HepG2 (cell line): ENCODE measurements around the gene TOP2B. TPM values are rescaled to one million over a fixed set of nuclear protein-coding genes. Genes with fewer than 3 reads are reported as not detected.

ENCODE experiments used
- CCDC6 ChIP-seq: sonication (generic); formaldehyde crosslinking; IDR thresholded peaks from 2 replicates; pipeline ENCODE4 v1.8.1; 2022; ENCODE audit warnings: mild to moderate bottlenecking, missing genetic modification reagents, moderate library complexity
- CEBPB ChIP-seq: IDR thresholded peaks from 2 replicates; pipeline ENCODE4 v1.6.1; 2011; ENCODE audit warnings: low read depth, low read length, improper control_type of control experiment, borderline replicate concordance
- FOXA1 ChIP-seq, 2 experiments: fragments of 450-650 bp in 1 of 2; sonication (generic) in 1 of 2; formaldehyde crosslinking in 1 of 2; IDR thresholded peaks; 2 replicates each; pipeline versions ENCODE4 v1.4.0 to v1.6.1; 2016 to 2020; ENCODE audit warnings: missing genetic modification reagents in 1 of 2
- GZF1 ChIP-seq: sonication (generic); formaldehyde crosslinking; IDR thresholded peaks from 2 replicates; pipeline ENCODE4 v1.5.1; 2020; ENCODE audit warnings: mild to moderate bottlenecking, missing genetic modification reagents
- HMGXB4 ChIP-seq, 2 experiments: sonication (generic) in 1 of 2; formaldehyde crosslinking in 1 of 2; IDR thresholded peaks; 2 replicates each; pipeline versions ENCODE4 v1.4.0 to v1.6.1; 2018 to 2020; ENCODE audit warnings: missing genetic modification reagents in 2 of 2, borderline replicate concordance in 1 of 2, low read depth in 1 of 2, mild to moderate bottlenecking in 1 of 2, missing biosample characterization in 1 of 2
- HNRNPH1 ChIP-seq: fragments of 200-400 bp; formaldehyde crosslinking; optimal IDR thresholded peaks from 2 replicates; pipeline ENCODE3; 2017; ENCODE audit warnings: mild to moderate bottlenecking, low read depth, low read length
- KLF16 ChIP-seq, 2 experiments: sonication (generic) in 1 of 2; formaldehyde crosslinking in 1 of 2; IDR thresholded peaks; 2 replicates each; pipeline versions ENCODE4 v1.6.1 to v1.8.0; 2016 to 2023; ENCODE audit warnings: missing genetic modification reagents in 2 of 2, missing compliant biosample characterization in 1 of 2
- MAFF ChIP-seq: IDR thresholded peaks from 2 replicates; pipeline ENCODE4 v1.6.1; 2011; ENCODE audit warnings: low read depth, low read length, improper control_type of control experiment
- RBM22 ChIP-seq: fragments of 200-400 bp; formaldehyde crosslinking; optimal IDR thresholded peaks from 2 replicates; pipeline ENCODE3; 2017; ENCODE audit warnings: mild to moderate bottlenecking, low read length, moderate library complexity
- REL ChIP-seq: sonication (generic); formaldehyde crosslinking; conservative IDR thresholded peaks from 2 replicates; pipeline ENCODE4 v1.8.0; 2022; ENCODE audit warnings: mild to moderate bottlenecking, missing genetic modification reagents, moderate library complexity
- SATB2 ChIP-seq: sonication (generic); formaldehyde crosslinking; IDR thresholded peaks from 2 replicates; pipeline ENCODE4 v1.5.0; 2020; ENCODE audit warnings: missing genetic modification reagents
- SP5 ChIP-seq: IDR thresholded peaks from 2 replicates; pipeline ENCODE4 v1.6.1; 2016; ENCODE audit warnings: low read depth, borderline replicate concordance
- ZFP90 ChIP-seq: sonication (generic); formaldehyde crosslinking; IDR thresholded peaks from 2 replicates; pipeline ENCODE4 v1.8.0; 2022; ENCODE audit warnings: missing genetic modification reagents, mild to moderate bottlenecking, inconsistent platforms, borderline replicate concordance
- ZNF326 ChIP-seq: sonication (generic); formaldehyde crosslinking; IDR thresholded peaks from 2 replicates; pipeline ENCODE4 v1.4.0; 2020; ENCODE audit warnings: missing genetic modification reagents, borderline replicate concordance
- ZNF543 ChIP-seq: sonication (generic); formaldehyde crosslinking; IDR thresholded peaks from 2 replicates; pipeline ENCODE4 v1.4.0; 2020; ENCODE audit warnings: mild to moderate bottlenecking, missing genetic modification reagents
- ZNF563 ChIP-seq: sonication (generic); formaldehyde crosslinking; IDR thresholded peaks from 2 replicates; pipeline ENCODE4 v1.8.0; 2022; ENCODE audit warnings: mild to moderate bottlenecking, moderate library complexity, missing genetic modification reagents
- ZNF713 ChIP-seq: sonication (generic); formaldehyde crosslinking; IDR thresholded peaks from 2 replicates; pipeline ENCODE4 v1.4.0; 2020; ENCODE audit warnings: mild to moderate bottlenecking, missing genetic modification reagents
- ZNF782 ChIP-seq: sonication (generic); formaldehyde crosslinking; IDR thresholded peaks from 2 replicates; pipeline ENCODE4 v1.4.0; 2020; ENCODE audit warnings: missing genetic modification reagents, mild to moderate bottlenecking, borderline replicate concordance
- ZSCAN12 ChIP-seq: sonication (generic); formaldehyde crosslinking; IDR thresholded peaks from 2 replicates; pipeline ENCODE4 v1.9.0; 2021; ENCODE audit warnings: mild to moderate bottlenecking, missing genetic modification reagents
- ZXDC ChIP-seq: sonication (generic); formaldehyde crosslinking; IDR thresholded peaks from 2 replicates; pipeline ENCODE4 v1.5.0; 2020; ENCODE audit warnings: mild to moderate bottlenecking, missing genetic modification reagents
- polyA plus RNA-seq, 8 experiments: library from polyadenylated mRNA; depleted of rRNA in 3 of 8; stranded (reverse) in 7 of 8; unstranded in 1 of 8; fragments of >200 nt; fragmentation: Illumina TruSeq in 4 of 8; extraction: Trizol in 4 of 8; gene quantifications; 2 replicates each; pipeline versions ENCODE4 v1.2.1 to v1.2.3, GENCODE V29; 2011 to 2016; ENCODE audit warnings: low read depth in 4 of 8, missing spikeins in 1 of 8, mixed read lengths in 1 of 8; ENCODE audit not compliant: insufficient read depth in 1 of 8
- total RNA-seq, 5 experiments: library from RNA; depleted of rRNA; stranded (reverse); fragments of >200 nt; fragmentation: Illumina TruSeq; extraction: Trizol; gene quantifications; 2 replicates each; pipeline ENCODE4 v1.2.3, GENCODE V29; 2016; ENCODE audit warnings: low read depth in 1 of 5
- TF ChIP-seq, protein P1 (sequence below): sonication (generic); formaldehyde crosslinking; IDR thresholded peaks from 2 replicates; pipeline ENCODE4 v1.9.0; 2021; ENCODE audit warnings: missing genetic modification reagents, borderline replicate concordance
- TF ChIP-seq, protein P2 (sequence below): IDR thresholded peaks from 2 replicates; pipeline ENCODE4 v1.6.1; 2016; ENCODE audit warnings: mild to moderate bottlenecking, missing biosample characterization, missing genetic modification reagents

TOP2B gene
- total and polyA plus RNA-seq, 2 of the 13 experiments (the other 11 are each of a cell fraction or from before 2014, with no cell fraction given) = 27.6 to 88.1 TPM

- TF ChIP-seq ZSCAN12 (CRISPR knock-in tag) (no peak), HMGXB4 (CRISPR knock-in tag; IDR thresholded peaks at IDR 0.05; ENCODE audit: borderline replicate concordance in 1 of 2, low read depth in 1 of 2) (0 out of 4 replicates have a peak, but pooled peaks have one; percentile 62 to 70), ZNF326 (CRISPR knock-in tag) (no peak), ZNF713 (no peak), REL (CRISPR knock-in tag) (no peak), FOXA1 (IDR thresholded peaks at IDR 0.05) (no peak), FOXA1 (CRISPR knock-in tag; IDR thresholded peaks at IDR 0.05) (peak; percentile 9; the same call in 1 of the 2 replicates), CCDC6 (CRISPR knock-in tag) (no peak), HNRNPH1 (no peak), KLF16 (CRISPR knock-in tag; IDR thresholded peaks at IDR 0.05) (peak in 1 of 2 experiments; percentile 60; a peak in 2 of 4 replicates), ZXDC (no peak), ZNF782 (CRISPR knock-in tag) (no peak; the same call in 1 of the 2 replicates), MAFF (no peak), ZFP90 (CRISPR knock-in tag) (0 out of 2 replicates have a peak, but pooled peaks have one; percentile 25), CEBPB (0 out of 2 replicates have a peak, but pooled peaks have one; percentile 1), ZNF543 (CRISPR knock-in tag) (no peak), ZNF563 (CRISPR knock-in tag) (no peak), GZF1 (CRISPR knock-in tag) (no peak), SATB2 (CRISPR knock-in tag) (no peak), SP5 (CRISPR knock-in tag) (peak; percentile 50; the same call in 1 of the 2 replicates), RBM22 (no peak)
- TF ChIP-seq, protein P1, sequence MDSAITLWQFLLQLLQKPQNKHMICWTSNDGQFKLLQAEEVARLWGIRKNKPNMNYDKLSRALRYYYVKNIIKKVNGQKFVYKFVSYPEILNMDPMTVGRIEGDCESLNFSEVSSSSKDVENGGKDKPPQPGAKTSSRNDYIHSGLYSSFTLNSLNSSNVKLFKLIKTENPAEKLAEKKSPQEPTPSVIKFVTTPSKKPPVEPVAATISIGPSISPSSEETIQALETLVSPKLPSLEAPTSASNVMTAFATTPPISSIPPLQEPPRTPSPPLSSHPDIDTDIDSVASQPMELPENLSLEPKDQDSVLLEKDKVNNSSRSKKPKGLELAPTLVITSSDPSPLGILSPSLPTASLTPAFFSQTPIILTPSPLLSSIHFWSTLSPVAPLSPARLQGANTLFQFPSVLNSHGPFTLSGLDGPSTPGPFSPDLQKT = no peak
- TF ChIP-seq, protein P2, sequence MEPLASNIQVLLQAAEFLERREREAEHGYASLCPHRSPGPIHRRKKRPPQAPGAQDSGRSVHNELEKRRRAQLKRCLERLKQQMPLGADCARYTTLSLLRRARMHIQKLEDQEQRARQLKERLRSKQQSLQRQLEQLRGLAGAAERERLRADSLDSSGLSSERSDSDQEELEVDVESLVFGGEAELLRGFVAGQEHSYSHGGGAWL (CRISPR knock-in tag) = no peak
These were observed at the start of gene TOP2B (continued) for GRCh38 chr3:25664812-25665314.
